ENCODE measurements around the gene CDYL2.

The CDYL2 gene

DNA sequence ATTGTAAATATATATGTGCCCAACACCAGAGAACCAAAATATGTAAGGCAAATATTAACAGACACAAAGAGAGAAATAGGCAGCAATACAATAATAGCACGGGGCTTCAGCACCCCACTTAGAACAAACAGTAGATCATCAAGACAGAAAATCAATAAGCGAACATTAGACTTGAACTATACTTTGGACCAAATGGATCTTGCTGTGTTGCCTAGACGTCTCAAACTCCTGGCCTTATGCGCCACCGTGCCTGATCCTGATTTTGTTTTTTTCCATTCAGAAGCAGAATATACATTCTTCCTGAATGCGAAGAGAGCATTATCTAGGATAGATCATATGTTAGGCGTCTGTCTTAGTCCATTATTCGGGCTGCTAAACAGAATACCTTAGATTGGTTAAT lies 41.9 kb upstream of the CDYL2 start:
- TF ChIP-seq CTCF (IDR thresholded peaks at IDR 0.05; ENCODE audit: insufficient read depth, low read depth, low read length, missing control alignments): no peak
- H3K4me3 ChIP-seq (ENCODE audit: low read length): no peak overlapping the region
- no peak for DNase-seq (ENCODE audit: low read depth)

- H3K4me3 ChIP-seq (ENCODE audit: low read length): no peak overlapping the region
- no peak for DNase-seq (ENCODE audit: low read depth)
- TF ChIP-seq CTCF (IDR thresholded peaks at IDR 0.05; ENCODE audit: insufficient read depth, low read depth, low read length, missing control alignments): no peak
Observed at GRCh38 chr16:80844395-80844794, 40.0 kb upstream of the CDYL2 start.

GRCh38 chr16:80841231-80841630 lies 36.8 kb upstream of the CDYL2 start:
- no peak for TF ChIP-seq CTCF (IDR thresholded peaks at IDR 0.05; ENCODE audit: insufficient read depth, low read depth, low read length, missing control alignments)
- H3K4me3 ChIP-seq (ENCODE audit: low read length): no peak overlapping the region
- no peak for DNase-seq (ENCODE audit: low read depth)

DNA sequence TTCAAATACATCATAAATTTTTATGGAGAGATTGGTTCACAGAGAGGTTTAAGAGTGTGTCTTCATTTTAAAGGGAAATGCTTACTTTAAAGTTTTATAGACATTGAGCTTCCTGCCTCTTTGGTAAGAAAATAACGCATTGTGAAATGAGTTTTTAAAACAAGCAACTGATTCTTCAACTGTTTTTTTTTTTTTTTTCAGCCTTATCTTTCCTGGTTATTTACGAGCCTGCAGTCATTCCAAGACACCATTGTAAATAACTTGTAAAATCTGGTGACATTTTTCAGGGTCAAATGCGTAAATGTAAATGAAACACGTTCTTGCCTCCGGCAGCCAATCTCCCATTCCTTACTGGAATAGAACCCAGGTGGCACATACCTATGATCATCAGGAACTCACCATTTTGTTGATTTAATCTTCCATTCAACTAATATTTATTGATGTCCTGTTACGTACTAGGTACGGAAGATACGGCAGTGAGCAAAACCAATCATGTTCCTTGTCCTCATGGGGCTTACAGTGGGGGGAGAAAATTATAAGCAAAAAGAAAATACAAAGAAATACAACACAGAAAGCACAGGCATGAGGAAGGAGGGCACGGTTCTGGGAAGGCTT lies 33.2 kb upstream of the CDYL2 start:
- H3K4me3 ChIP-seq (ENCODE audit: low read length): no peak overlapping the region
- no peak for TF ChIP-seq CTCF (IDR thresholded peaks at IDR 0.05; ENCODE audit: insufficient read depth, low read depth, low read length, missing control alignments)
- DNase-seq (ENCODE audit: low read depth): no peak

DNA sequence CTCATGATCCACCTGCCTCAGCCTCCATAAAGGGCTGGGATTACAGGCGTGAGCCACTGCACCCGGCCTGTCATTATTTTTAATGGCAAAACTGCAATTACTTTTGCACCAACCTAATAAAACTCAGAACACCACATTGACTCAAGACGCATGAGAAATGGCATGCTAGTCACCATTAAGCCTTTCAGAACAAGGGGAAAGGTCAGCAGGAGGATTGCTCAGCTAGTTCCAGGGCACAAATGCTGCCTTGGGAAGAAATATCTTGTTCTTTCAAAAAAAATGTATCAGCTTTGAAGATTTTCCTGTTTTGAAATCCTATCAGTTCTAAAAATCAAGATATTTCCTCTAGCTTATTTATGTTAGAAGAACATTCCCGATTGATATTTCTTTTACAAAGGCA lies 32.4 kb upstream of the CDYL2 start:
- no peak overlapping the region for H3K4me3 ChIP-seq (ENCODE audit: low read length)
- DNase-seq (ENCODE audit: low read depth): no peak
- TF ChIP-seq CTCF (IDR thresholded peaks at IDR 0.05; ENCODE audit: insufficient read depth, low read depth, low read length, missing control alignments): no peak

DNA sequence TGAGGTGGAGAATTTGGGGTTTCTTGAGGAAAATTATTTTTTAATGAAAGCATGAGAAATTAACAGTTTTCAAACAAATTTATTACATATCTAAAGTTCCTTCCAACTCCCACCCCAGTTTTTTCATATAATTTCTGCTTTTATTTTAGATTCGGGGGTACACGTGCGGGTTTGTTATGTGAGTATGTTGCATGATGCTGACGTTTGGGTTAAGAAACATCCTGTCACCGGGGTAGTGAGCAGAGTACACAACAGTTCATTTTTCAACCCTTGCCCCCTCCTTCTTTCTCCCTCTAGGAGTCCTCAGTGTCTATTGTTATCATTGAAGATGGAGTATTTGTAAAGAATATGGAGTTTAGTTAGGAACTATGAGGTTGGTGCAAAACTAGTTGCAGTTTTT lies 31.8 kb upstream of the CDYL2 start:
- no peak overlapping the region for H3K4me3 ChIP-seq (ENCODE audit: low read length)
- TF ChIP-seq CTCF (IDR thresholded peaks at IDR 0.05; ENCODE audit: insufficient read depth, low read depth, low read length, missing control alignments): no peak
- DNase-seq (ENCODE audit: low read depth): no peak

DNA sequence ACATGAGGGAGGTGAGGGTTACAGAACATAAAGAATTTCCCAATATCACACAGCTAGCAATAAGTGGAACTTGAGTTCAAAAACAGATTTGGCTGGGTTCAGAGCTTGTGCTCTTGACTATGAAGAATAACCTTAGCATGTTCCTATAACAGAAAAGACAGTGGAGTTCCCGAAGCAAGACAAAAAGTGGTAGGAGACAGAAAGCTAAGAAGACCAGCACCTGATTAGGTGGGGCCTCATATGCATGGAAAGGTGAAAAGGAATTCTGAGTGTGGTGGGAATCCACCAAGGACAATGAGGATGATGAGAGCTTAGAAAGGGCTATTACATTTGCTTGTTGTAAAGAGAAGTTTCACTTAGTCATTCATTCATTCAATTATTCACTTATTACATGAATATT lies 26.6 kb upstream of the CDYL2 start:
- DNase-seq (ENCODE audit: low read depth): no peak
- no peak overlapping the region for H3K4me3 ChIP-seq (ENCODE audit: low read length)
- no peak for TF ChIP-seq CTCF (IDR thresholded peaks at IDR 0.05; ENCODE audit: insufficient read depth, low read depth, low read length, missing control alignments)
